Endodermal cell (in vitro differentiated cells): ENCODE measurements around the gene PCMTD2. TPM values are rescaled to one million over a fixed set of nuclear protein-coding genes. Genes with fewer than 3 reads are reported as not detected.

Source experiments
- DNase-seq: peaks from one replicate; pipeline ENCODE4 v3.0.0-alpha.2; 2017
- H3K27ac ChIP-seq: 2 replicates; pipeline ENCODE4 v1.5.1; 2013; ENCODE audit warnings: mild to moderate bottlenecking, low read depth, low read length, moderate library complexity
- H3K27me3 ChIP-seq: 2 replicates; pipeline ENCODE4 v1.6.1; 2013; ENCODE audit warnings: mild to moderate bottlenecking, low read length, moderate library complexity; ENCODE audit not compliant: insufficient read depth, control insufficient read depth, poor library complexity, severe bottlenecking
- H3K36me3 ChIP-seq: 2 replicates; pipeline ENCODE4 v1.7.0; 2013; ENCODE audit warnings: mild to moderate bottlenecking, low read length, moderate library complexity; ENCODE audit not compliant: control insufficient read depth, insufficient read depth
- H3K4me1 ChIP-seq: one replicate; pipeline ENCODE4 v1.7.0; 2013; ENCODE audit warnings: low read length; ENCODE audit not compliant: control insufficient read depth, insufficient read depth
- H3K4me3 ChIP-seq: 2 replicates; pipeline ENCODE4 v1.5.1; 2013; ENCODE audit warnings: mild to moderate bottlenecking, low read length, moderate library complexity
- H3K9ac ChIP-seq: 2 replicates; pipeline ENCODE4 v1.6.1; 2013; ENCODE audit warnings: mild to moderate bottlenecking, low read length, moderate library complexity; ENCODE audit not compliant: poor library complexity, severe bottlenecking; ENCODE audit errors: extremely low read depth
- H3K9me3 ChIP-seq: 2 replicates; pipeline ENCODE4 v1.6.1; 2013; ENCODE audit warnings: mild to moderate bottlenecking, low read length, moderate library complexity; ENCODE audit not compliant: control insufficient read depth
- H3K27ac Mint-ChIP-seq: 2 replicates; pipeline ENCODE4 v1.8.0; 2020; ENCODE audit warnings: mixed read lengths
- H3K27me3 Mint-ChIP-seq: 2 replicates; pipeline ENCODE4 v1.8.0; 2021; ENCODE audit warnings: mild to moderate bottlenecking, mixed read lengths; ENCODE audit not compliant: insufficient read depth
- H3K36me3 Mint-ChIP-seq: 2 replicates; pipeline ENCODE4 v1.8.0; 2020; ENCODE audit warnings: low read depth, mixed read lengths
- H3K4me1 Mint-ChIP-seq: 2 replicates; pipeline ENCODE4 v1.8.0; 2020; ENCODE audit warnings: mixed read lengths
- H3K4me3 Mint-ChIP-seq: 2 replicates; pipeline ENCODE4 v1.8.0; 2020; ENCODE audit warnings: mild to moderate bottlenecking, moderate library complexity, mixed read lengths
- H3K9me3 Mint-ChIP-seq: 2 replicates; pipeline ENCODE4 v1.8.0; 2020; ENCODE audit warnings: mild to moderate bottlenecking, mixed read lengths
- WGBS, 2 experiments: methylation state at CpG; one replicate each; pipeline versions ENCODE4 v1.1.5 to v1.1.7; 2013; ENCODE audit warnings: missing lambda C conversion rate in 2 of 2, mixed read lengths in 1 of 2; ENCODE audit not compliant: insufficient coverage in 1 of 2, insufficient read length in 1 of 2; 5-methylcytosine and 5-hydroxymethylcytosine counted together
- total RNA-seq, 2 donors: library from RNA; stranded (reverse); fragmentation: NEBNext Ultra II Directional in 1 of 2; extraction: Animal tissue kit (Norgen Biotek cat#: 25700) in 1 of 2; gene quantifications; 2 replicates in 1 of 2; 3 replicates in 1 of 2; pipeline ENCODE4 v1.2.1, GENCODE V29; 2021
- TF ChIP-seq, protein P1 (sequence below): fragments of 200-600 bp; sonication (generic); conservative IDR thresholded peaks from 2 replicates; pipeline ENCODE4 v1.5.0; 2021; ENCODE audit warnings: antibody characterized with exemption, mild to moderate bottlenecking

Gene PCMTD2
- total RNA-seq, 2 donors from 2014 or later: 145 to 158 TPM

DNA sequence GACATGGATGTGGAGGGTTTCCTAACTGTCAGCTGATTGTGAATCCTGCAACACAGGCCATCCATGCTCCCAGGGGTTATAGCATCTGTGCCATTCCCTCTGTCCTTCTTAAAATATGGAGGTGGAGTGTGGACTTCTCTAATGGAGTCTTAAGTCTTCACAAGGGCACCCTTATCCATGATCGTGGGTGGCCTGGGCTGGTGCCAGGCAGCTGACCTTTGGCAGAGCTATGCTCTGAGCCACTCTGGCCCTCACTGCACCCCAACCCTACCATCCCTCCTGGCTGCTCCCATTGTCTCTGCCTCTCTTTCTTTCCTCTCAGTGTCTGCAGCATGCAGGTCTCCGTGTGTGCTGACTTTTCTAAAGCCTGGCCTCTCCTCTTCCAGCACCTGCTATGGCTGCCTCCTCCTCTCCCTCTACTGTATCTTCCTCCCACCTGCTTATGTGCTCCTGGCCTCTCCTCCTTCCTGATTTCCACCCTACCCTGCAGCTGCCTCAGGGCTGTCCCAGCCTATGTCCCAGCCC, 11.2 kb upstream of the PCMTD2 start:
- 83 to 88% methylated on average over 2 of the region's 2 CpGs for WGBS, 2 experiments
- Mint-ChIP-seq H3K9me3 (peaks cover 7% of the 10 kb centered on the region), H3K27ac (no peak overlapping the region), H3K36me3 (peaks cover 10% of the 10 kb centered on the region), H3K27me3 (peaks cover 6% of the 10 kb centered on the region), H3K4me1 (no peaks in the 10 kb centered on the region), H3K4me3 (no peak overlapping the region)
- Histone ChIP-seq H3K36me3 (no peaks in the 10 kb centered on the region), H3K4me1 (no peaks in the 10 kb centered on the region), H3K9ac (no peak overlapping the region), H3K27me3 (no peaks in the 10 kb centered on the region), H3K27ac (no peak overlapping the region), H3K9me3 (no peaks in the 10 kb centered on the region), H3K4me3 (no peak overlapping the region)
- TF ChIP-seq, protein P1, sequence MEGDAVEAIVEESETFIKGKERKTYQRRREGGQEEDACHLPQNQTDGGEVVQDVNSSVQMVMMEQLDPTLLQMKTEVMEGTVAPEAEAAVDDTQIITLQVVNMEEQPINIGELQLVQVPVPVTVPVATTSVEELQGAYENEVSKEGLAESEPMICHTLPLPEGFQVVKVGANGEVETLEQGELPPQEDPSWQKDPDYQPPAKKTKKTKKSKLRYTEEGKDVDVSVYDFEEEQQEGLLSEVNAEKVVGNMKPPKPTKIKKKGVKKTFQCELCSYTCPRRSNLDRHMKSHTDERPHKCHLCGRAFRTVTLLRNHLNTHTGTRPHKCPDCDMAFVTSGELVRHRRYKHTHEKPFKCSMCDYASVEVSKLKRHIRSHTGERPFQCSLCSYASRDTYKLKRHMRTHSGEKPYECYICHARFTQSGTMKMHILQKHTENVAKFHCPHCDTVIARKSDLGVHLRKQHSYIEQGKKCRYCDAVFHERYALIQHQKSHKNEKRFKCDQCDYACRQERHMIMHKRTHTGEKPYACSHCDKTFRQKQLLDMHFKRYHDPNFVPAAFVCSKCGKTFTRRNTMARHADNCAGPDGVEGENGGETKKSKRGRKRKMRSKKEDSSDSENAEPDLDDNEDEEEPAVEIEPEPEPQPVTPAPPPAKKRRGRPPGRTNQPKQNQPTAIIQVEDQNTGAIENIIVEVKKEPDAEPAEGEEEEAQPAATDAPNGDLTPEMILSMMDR: no peak
- peak; percentile 25 for DNase-seq

DNA sequence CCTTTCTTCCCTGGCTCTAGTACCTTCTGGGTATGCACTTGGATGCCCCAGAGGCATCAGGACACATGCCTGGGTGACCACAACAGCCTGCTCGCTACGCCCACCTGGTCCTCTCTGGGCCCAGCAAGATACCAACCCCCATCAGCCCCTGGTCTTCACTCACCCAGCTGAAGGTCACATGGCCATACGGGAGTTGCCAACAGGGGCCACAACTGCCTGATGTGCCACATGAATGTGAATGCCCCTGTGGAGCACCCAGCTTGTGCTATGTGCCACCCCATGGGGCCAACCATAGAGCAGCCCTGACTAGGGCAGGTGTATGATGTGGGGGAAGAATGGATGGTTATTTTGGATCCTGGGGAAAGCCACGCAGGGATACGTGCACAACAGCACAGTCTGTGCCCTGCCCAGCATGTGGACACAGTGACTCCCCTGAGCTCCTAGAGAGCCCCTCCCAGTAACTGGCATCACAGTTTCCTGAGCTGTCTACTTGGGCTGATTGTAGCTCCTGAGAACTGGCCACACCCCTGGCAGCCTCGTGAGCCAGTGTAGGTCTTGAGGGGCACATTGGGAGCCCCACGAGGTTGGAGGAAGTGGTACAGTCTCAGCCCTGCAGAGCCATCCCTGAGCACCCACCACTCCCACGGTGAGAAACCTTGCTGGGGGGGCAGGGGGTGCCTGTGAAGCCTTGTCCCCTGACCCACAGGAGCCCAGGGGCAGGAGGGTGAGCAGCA, 10.5 kb upstream of the PCMTD2 start:
- Histone ChIP-seq H3K27ac (no peak overlapping the region), H3K9ac (no peak overlapping the region), H3K27me3 (peaks cover 3% of the 10 kb centered on the region), H3K4me3 (no peak overlapping the region), H3K36me3 (no peaks in the 10 kb centered on the region), H3K9me3 (no peaks in the 10 kb centered on the region), H3K4me1 (no peaks in the 10 kb centered on the region)
- no peaks in the 10 kb centered on the region for H3K4me1 Mint-ChIP-seq
- H3K27ac Mint-ChIP-seq: no peak overlapping the region
- peaks cover 7% of the 10 kb centered on the region for H3K9me3 Mint-ChIP-seq
- H3K36me3 Mint-ChIP-seq: peaks cover 9% of the 10 kb centered on the region
- H3K27me3 Mint-ChIP-seq: peaks cover 6% of the 10 kb centered on the region
- TF ChIP-seq, protein P1: no peak
- WGBS, 2 experiments: 78 to 86% methylated on average over 4 to 8 of the region's 8 CpGs
- DNase-seq: peak; percentile 20
- H3K4me3 Mint-ChIP-seq: no peak overlapping the region

DNA sequence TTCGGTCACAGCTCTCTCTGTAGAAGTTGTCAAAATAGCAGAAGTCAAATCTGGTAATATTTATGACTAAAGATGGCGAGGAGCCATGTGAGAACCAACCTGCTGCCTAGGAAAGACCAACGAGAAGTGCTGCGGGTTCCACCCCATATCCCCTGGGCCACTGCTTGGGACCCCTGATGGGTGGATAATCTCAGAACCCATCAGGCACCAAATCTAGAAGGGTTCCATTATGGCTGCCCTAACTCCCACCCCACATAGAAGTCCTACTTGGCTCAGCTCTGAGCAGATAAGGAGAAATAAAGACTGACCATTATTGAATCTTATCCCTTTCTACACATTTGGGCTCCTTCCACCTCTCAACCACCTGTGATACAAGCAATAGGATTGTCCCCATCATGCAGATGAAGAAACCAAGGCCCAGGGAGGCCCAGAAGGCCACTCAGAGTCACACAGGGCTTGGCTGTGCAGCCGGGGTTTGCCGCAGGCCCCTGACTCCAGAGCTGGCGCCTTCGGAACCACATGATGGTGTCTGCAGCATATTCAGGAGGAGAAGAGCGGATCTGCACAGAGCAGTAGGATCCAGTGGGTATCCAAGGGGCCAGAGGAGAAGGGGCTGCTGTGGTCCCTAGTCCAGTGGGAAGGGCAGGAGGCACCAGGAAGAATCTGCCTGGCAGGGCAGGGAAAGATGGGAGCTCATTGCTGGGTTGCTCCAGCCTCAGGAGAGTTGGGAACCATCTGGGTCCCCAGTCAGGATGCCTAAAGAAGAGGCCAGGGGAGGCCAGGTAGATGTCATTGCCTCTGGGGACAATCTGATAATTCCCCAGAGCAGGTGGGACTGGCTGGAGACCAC, 9.6 kb upstream of the PCMTD2 start:
- H3K9ac ChIP-seq: no peak overlapping the region
- 84 to 93% methylated on average over 9 of the region's 9 CpGs for WGBS, 2 experiments

More for the DNA sequence above, 9.6 kb upstream of the PCMTD2 start:
- H3K9me3 ChIP-seq: no peaks in the 10 kb centered on the region
- no peak overlapping the region for H3K27ac Mint-ChIP-seq
- peak; percentile 29 for DNase-seq
- peaks cover 10% of the 10 kb centered on the region for H3K27me3 Mint-ChIP-seq
- TF ChIP-seq, protein P1: no peak
- H3K4me1 ChIP-seq: no peaks in the 10 kb centered on the region
- no peak overlapping the region for H3K4me3 Mint-ChIP-seq
- H3K27ac ChIP-seq: no peak overlapping the region
- no peaks in the 10 kb centered on the region for H3K36me3 ChIP-seq
- peaks cover 12% of the 10 kb centered on the region for H3K27me3 ChIP-seq
- no peaks in the 10 kb centered on the region for H3K36me3 Mint-ChIP-seq
- no peak overlapping the region for H3K4me3 ChIP-seq
- H3K4me1 Mint-ChIP-seq: no peaks in the 10 kb centered on the region
- H3K9me3 Mint-ChIP-seq: no peaks in the 10 kb centered on the region
